CD14-positive monocyte (primary cell): ENCODE data around the gene SLC25A28. TPM values are rescaled to one million over a fixed set of nuclear protein-coding genes. Genes with fewer than 3 reads are reported as not detected.
"Not testable (repeated sequence)": the region's sequence is repeated elsewhere in the genome, so short reads cannot be mapped to it uniquely, and the experiment has no call there.

Experiments used
- DNase-seq, 3 donors: peaks; one replicate each; pipeline ENCODE4 v3.0.0-alpha.2; 2011 to 2022
- H2AFZ ChIP-seq: 2 replicates; pipeline ENCODE4 v1.6.0; 2012; ENCODE audit warnings: mild to moderate bottlenecking, low read depth, low read length, inconsistent platforms; ENCODE audit not compliant: insufficient read depth, poor library complexity, severe bottlenecking
- H3K27ac ChIP-seq, 2 donors: 1 replicate in 1 of 2; 2 replicates in 1 of 2; pipeline ENCODE4 v1.5.1; 2012 to 2013; ENCODE audit warnings: low read length in 2 of 2, control low read depth in 1 of 2, inconsistent platforms in 1 of 2, low read depth in 1 of 2, mild to moderate bottlenecking in 1 of 2
- H3K27me3 ChIP-seq, 2 donors: one replicate each; pipeline versions ENCODE4 v1.6.0 to v1.6.1; 2011 to 2013; ENCODE audit warnings: low read length in 2 of 2; ENCODE audit not compliant: control insufficient read depth in 2 of 2, insufficient read depth in 2 of 2
- H3K36me3 ChIP-seq, 2 donors: replicated peaks in 1 of 2; 1 replicate in 1 of 2; 2 replicates in 1 of 2; pipeline versions ENCODE4 v1.5.1 to v1.6.1; 2012 to 2013; ENCODE audit warnings: low read length in 2 of 2, control low read depth in 1 of 2, inconsistent platforms in 1 of 2, mild to moderate bottlenecking in 1 of 2; ENCODE audit not compliant: insufficient read depth in 2 of 2, control insufficient read depth in 1 of 2
- H3K4me1 ChIP-seq, 2 donors: 1 replicate in 1 of 2; 2 replicates in 1 of 2; pipeline versions ENCODE4 v1.5.1 to v1.6.1; 2012 to 2013; ENCODE audit warnings: low read length in 2 of 2, control low read depth in 1 of 2, inconsistent platforms in 1 of 2, mild to moderate bottlenecking in 1 of 2, moderate library complexity in 1 of 2; ENCODE audit not compliant: insufficient read depth in 2 of 2, control insufficient read depth in 1 of 2
- H3K4me2 ChIP-seq: replicated peaks from 2 replicates; pipeline ENCODE3; 2012; ENCODE audit warnings: low read length, moderate library complexity, mild to moderate bottlenecking; ENCODE audit not compliant: poor library complexity, severe bottlenecking; ENCODE audit errors: extremely low read depth
- H3K4me3 ChIP-seq, 3 experiments: fragments of 200-600 bp in 1 of 3; sonication (generic) in 1 of 3; replicated peaks in 1 of 3; 1 replicate in 2 of 3; 2 replicates in 1 of 3; pipeline ENCODE4 v1.5.1; 2011 to 2013; ENCODE audit warnings: low read length in 3 of 3, mild to moderate bottlenecking in 3 of 3, control low read depth in 2 of 3, low read depth in 2 of 3, inconsistent platforms in 1 of 3, moderate library complexity in 1 of 3
- H3K79me2 ChIP-seq: 2 replicates; pipeline ENCODE4 v1.6.0; 2012; ENCODE audit warnings: mild to moderate bottlenecking, control low read depth, inconsistent platforms, low read length, moderate library complexity; ENCODE audit not compliant: insufficient read depth
- H3K9ac ChIP-seq: 2 replicates; pipeline ENCODE4 v1.6.0; 2017; ENCODE audit warnings: low read length, mild to moderate bottlenecking; ENCODE audit not compliant: insufficient read depth, poor library complexity, severe bottlenecking
- H3K9me3 ChIP-seq, 2 donors: replicated peaks in 1 of 2; 1 replicate in 1 of 2; 2 replicates in 1 of 2; pipeline versions ENCODE4 v1.5.1 to v1.6.1; 2012 to 2013; ENCODE audit warnings: low read length in 2 of 2, control low read depth in 1 of 2; ENCODE audit not compliant: control insufficient read depth in 1 of 2, insufficient read depth in 1 of 2
- H4K20me1 ChIP-seq: 2 replicates; pipeline ENCODE4 v1.6.0; 2012; ENCODE audit warnings: mild to moderate bottlenecking, low read length, control low read depth, moderate library complexity; ENCODE audit not compliant: insufficient read depth
- H3K27ac Mint-ChIP-seq, 7 donors: one replicate each; pipeline ENCODE4 v1.8.0; 2020; ENCODE audit warnings: mild to moderate bottlenecking in 7 of 7, mixed read lengths in 7 of 7, moderate library complexity in 6 of 7, inconsistent platforms in 2 of 7
- H3K27me3 Mint-ChIP-seq, 3 donors: one replicate each; pipeline ENCODE4 v1.8.0; 2021 to 2022; ENCODE audit warnings: low read depth in 3 of 3, mild to moderate bottlenecking in 3 of 3, mixed read lengths in 3 of 3, moderate library complexity in 3 of 3, inconsistent platforms in 1 of 3
- H3K36me3 Mint-ChIP-seq, 2 donors: one replicate each; pipeline ENCODE4 v1.8.0; 2020; ENCODE audit warnings: mixed read lengths in 2 of 2, inconsistent platforms in 1 of 2, mild to moderate bottlenecking in 1 of 2
- H3K4me1 Mint-ChIP-seq: one replicate; pipeline ENCODE4 v1.8.0; 2020; ENCODE audit warnings: mild to moderate bottlenecking, mixed read lengths
- H3K4me3 Mint-ChIP-seq, 2 donors: one replicate each; pipeline ENCODE4 v1.8.0; 2020; ENCODE audit warnings: mild to moderate bottlenecking in 2 of 2, mixed read lengths in 2 of 2, moderate library complexity in 1 of 2
- H3K9me3 Mint-ChIP-seq, 7 donors: one replicate each; pipeline ENCODE4 v1.8.0; 2020 to 2022; ENCODE audit warnings: mixed read lengths in 7 of 7, mild to moderate bottlenecking in 6 of 7, moderate library complexity in 6 of 7, inconsistent platforms in 2 of 7
- CTCF ChIP-seq: fragments of 200-600 bp; IDR thresholded peaks from one replicate; pipeline ENCODE4 v1.8.0; 2022; ENCODE audit warnings: antibody characterized with exemption, mild to moderate bottlenecking
- WGBS: methylation state at CpG from one replicate; pipeline ENCODE4 v1.1.5; 2013; ENCODE audit warnings: missing lambda C conversion rate; ENCODE audit not compliant: insufficient coverage; 5-methylcytosine and 5-hydroxymethylcytosine counted together
- intact Hi-C, 2 donors: fragments of 100-400 bp; cut with micrococcal nuclease; formaldehyde crosslinking; loops; one replicate each; pipeline versions ENCODE4 v1.15.0 to v1.15.1; 2023
- polyA plus RNA-seq, 3 donors: library from polyadenylated mRNA; depleted of rRNA in 1 of 3; unstranded in 2 of 3; stranded (reverse) in 1 of 3; fragments of 300-500 nt in 2 of 3; fragments of >200 nt in 1 of 3; fragmentation: Illumina TruSeq in 2 of 3; gene quantifications; 1 replicate in 2 of 3; 2 replicates in 1 of 3; pipeline ENCODE4 v1.2.3, GENCODE V29; 2012 to 2021

SLC25A28 gene
- polyA plus RNA-seq, 3 donors, result 15.4 to 147 (median 15.5) TPM

GRCh38 chr10:99598781-99599509 lies 21.3 kb downstream of the SLC25A28 start:
- H3K4me1 ChIP-seq, result peaks cover 9 to 22% of the 10 kb centered on the region in 2 donors
- H3K79me2 ChIP-seq, result no peaks in the 10 kb centered on the region
- H3K9ac ChIP-seq, result no peak overlapping the region
- Mint-ChIP-seq H3K27me3 (peaks cover 1 to 5% (median 1%) of the 10 kb centered on the region in 3 donors), H3K36me3 (no peaks in the 10 kb centered on the region), H3K9me3 (peaks cover 0 to 2% (median 0%) of the 10 kb centered on the region in 7 donors), H3K4me1 (peaks cover 23% of the 10 kb centered on the region), H3K4me3 (no peak overlapping the region), H3K27ac (no peak overlapping the region)
- TF ChIP-seq CTCF, result no peak
- H3K9me3 ChIP-seq, result no peaks in the 10 kb centered on the region
- 100% methylated on average over 7 of the region's 8 CpGs for WGBS
- H3K27ac ChIP-seq, result no peak overlapping the region
- no peaks in the 10 kb centered on the region for H3K27me3 ChIP-seq
- H2AFZ ChIP-seq, result peak overlapping the region; percentile 41
- H3K4me3 ChIP-seq, result no peak overlapping the region
- H4K20me1 ChIP-seq, result no peaks in the 10 kb centered on the region
- H3K4me2 ChIP-seq, result no peak overlapping the region
- DNase-seq, result peak in 2 of 3 donors; percentile 14 to 22
- intact Hi-C loops, result no loop called here
- H3K36me3 ChIP-seq, result no peaks in the 10 kb centered on the region

DNA sequence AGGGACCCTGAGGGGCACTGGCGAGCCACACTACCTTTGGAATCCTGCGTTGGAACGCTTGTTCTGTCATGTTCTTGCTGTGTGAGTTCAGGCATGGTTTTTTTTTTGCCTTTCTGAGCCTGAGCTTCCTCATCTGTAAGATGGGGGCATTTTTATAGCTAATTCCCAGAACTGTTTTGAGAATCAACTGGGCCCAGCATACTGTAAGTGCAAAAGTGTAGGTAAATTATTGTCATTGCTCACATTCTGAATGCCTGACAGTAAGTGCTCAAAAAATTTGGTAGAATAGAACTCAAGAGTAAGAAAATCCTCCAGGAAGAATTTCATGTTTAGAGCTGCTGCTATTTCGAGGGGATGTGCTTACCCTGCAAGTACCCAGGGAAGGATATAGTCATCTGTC lies 22.2 kb downstream of the SLC25A28 start:
- intact Hi-C loops, result no loop called here
- WGBS, result 100% methylated on average over 2 of the region's 4 CpGs

GRCh38 chr10:99596708-99597107 lies 23.5 kb downstream of the SLC25A28 start:
- H3K4me3 ChIP-seq, H3K27me3 ChIP-seq, H3K79me2 ChIP-seq, H3K36me3 ChIP-seq, H3K27ac ChIP-seq, H3K27ac Mint-ChIP-seq, H3K9ac ChIP-seq, H3K27me3 Mint-ChIP-seq, H2AFZ ChIP-seq, H3K4me3 Mint-ChIP-seq, intact Hi-C loops, H3K9me3 Mint-ChIP-seq, DNase-seq, H3K36me3 Mint-ChIP-seq, H3K9me3 ChIP-seq, H3K4me2 ChIP-seq, H4K20me1 ChIP-seq: not testable (repeated sequence)
- whole genome bisulfite sequencing, result 50% methylated on average over 2 of the region's 4 CpGs
- H3K4me1 ChIP-seq, result peaks cover 9 to 22% of the 10 kb centered on the region in 2 donors
- H3K4me1 Mint-ChIP-seq, result peaks cover 23% of the 10 kb centered on the region

More for the DNA sequence above, 22.2 kb downstream of the SLC25A28 start:
- Histone ChIP-seq H3K4me2 (no peak overlapping the region), H3K9me3 (no peaks in the 10 kb centered on the region), H3K27me3 (no peaks in the 10 kb centered on the region), H3K4me1 (peaks cover 9 to 22% of the 10 kb centered on the region in 2 donors), H4K20me1 (no peaks in the 10 kb centered on the region), H3K79me2 (no peaks in the 10 kb centered on the region), H3K36me3 (no peaks in the 10 kb centered on the region), H3K27ac (no peak overlapping the region), H2AFZ (no peak overlapping the region), H3K4me3 (no peak overlapping the region), H3K9ac (no peak overlapping the region)
- H3K9me3 Mint-ChIP-seq, result no peaks in the 10 kb centered on the region
- H3K27me3 Mint-ChIP-seq, result peaks cover 1 to 7% (median 1%) of the 10 kb centered on the region in 3 donors
- no peak overlapping the region for H3K4me3 Mint-ChIP-seq
- H3K4me1 Mint-ChIP-seq, result peaks cover 23% of the 10 kb centered on the region
- H3K36me3 Mint-ChIP-seq, result no peaks in the 10 kb centered on the region
- DNase-seq, result no peak
- no peak overlapping the region for H3K27ac Mint-ChIP-seq
- no peak for TF ChIP-seq CTCF
